ENCODE measurements around the gene CDC42BPA.

- no peak for TF ChIP-seq CTCF (optimal IDR thresholded peaks at IDR 0.05 in 1 of 3, IDR thresholded peaks at IDR 0.05 in 1 of 3, conservative IDR thresholded peaks at IDR 0.05 in 1 of 3; ENCODE audit: extremely low read depth in 1 of 3, insufficient read depth in 2 of 3, low read length in 3 of 3)
- no peak for TF ChIP-seq EZH2 (IDR thresholded peaks at IDR 0.05; ENCODE audit: low read length)
Measured at GRCh38 chr1:227161470-227161869, 156.8 kb downstream of the CDC42BPA start.
